Endothelial cell of umbilical vein (primary cell): Measurements from ENCODE around the gene MB.

Experiments
- CTCF ChIP-seq, 2 donors: IDR thresholded peaks; 1 replicate in 1 of 2; 2 replicates in 1 of 2; pipeline ENCODE4 v1.5.1; 2011; ENCODE audit warnings: low read length in 2 of 2, mild to moderate bottlenecking in 2 of 2, moderate library complexity in 2 of 2, control low read depth in 1 of 2, inconsistent platforms in 1 of 2, low read depth in 1 of 2; ENCODE audit not compliant: insufficient read depth in 1 of 2; ENCODE audit errors: extremely low read depth in 1 of 2
- EZH2 ChIP-seq: IDR thresholded peaks from 2 replicates; pipeline ENCODE4 v1.6.1; 2012; ENCODE audit warnings: borderline replicate concordance, low read depth, mild to moderate bottlenecking, moderate library complexity, low read length, inconsistent platforms; ENCODE audit not compliant: severe bottlenecking
- FOS ChIP-seq: IDR thresholded peaks from 2 replicates; pipeline ENCODE4 v1.6.1; 2011; ENCODE audit warnings: mild to moderate bottlenecking, low read length, moderate library complexity, borderline replicate concordance; ENCODE audit not compliant: insufficient read depth
- GATA2 ChIP-seq: IDR thresholded peaks from 2 replicates; pipeline ENCODE4 v1.7.0; 2011; ENCODE audit warnings: low read depth, mild to moderate bottlenecking, moderate library complexity, mixed read lengths, low read length; ENCODE audit not compliant: insufficient read length, insufficient read depth
- MAX ChIP-seq: IDR thresholded peaks from 2 replicates; pipeline ENCODE4 v1.6.1; 2011; ENCODE audit not compliant: insufficient read depth, insufficient read length
- MYC ChIP-seq: IDR thresholded peaks from one replicate; pipeline ENCODE4 v1.6.1; 2011; ENCODE audit warnings: mild to moderate bottlenecking, low read depth, low read length
- POLR2A ChIP-seq: IDR thresholded peaks from 2 replicates; pipeline ENCODE4 v1.6.1; 2012; ENCODE audit warnings: low read depth, mild to moderate bottlenecking, control low read depth, low read length
- POLR2AphosphoS5 ChIP-seq: IDR thresholded peaks from 2 replicates; pipeline ENCODE4 v1.6.1; 2012; ENCODE audit warnings: low read depth, mild to moderate bottlenecking, control low read depth, low read length, moderate library complexity; ENCODE audit not compliant: insufficient read depth

- no peak for TF ChIP-seq CTCF (IDR thresholded peaks at IDR 0.05; ENCODE audit: extremely low read depth in 1 of 2, insufficient read depth in 1 of 2, low read depth in 1 of 2, low read length in 2 of 2)
- no peak for TF ChIP-seq MYC
- no peak for TF ChIP-seq POLR2A
- TF ChIP-seq EZH2: no peak
- TF ChIP-seq FOS: no peak
- TF ChIP-seq POLR2AphosphoS5: no peak
- TF ChIP-seq MAX: no peak
- no peak for TF ChIP-seq GATA2
These were observed 16.0 kb downstream of the MB start for GRCh38 chr22:35601013-35601580.
